ENCODE measurements around the gene OR10Z1.

OR10Z1 gene

DNA sequence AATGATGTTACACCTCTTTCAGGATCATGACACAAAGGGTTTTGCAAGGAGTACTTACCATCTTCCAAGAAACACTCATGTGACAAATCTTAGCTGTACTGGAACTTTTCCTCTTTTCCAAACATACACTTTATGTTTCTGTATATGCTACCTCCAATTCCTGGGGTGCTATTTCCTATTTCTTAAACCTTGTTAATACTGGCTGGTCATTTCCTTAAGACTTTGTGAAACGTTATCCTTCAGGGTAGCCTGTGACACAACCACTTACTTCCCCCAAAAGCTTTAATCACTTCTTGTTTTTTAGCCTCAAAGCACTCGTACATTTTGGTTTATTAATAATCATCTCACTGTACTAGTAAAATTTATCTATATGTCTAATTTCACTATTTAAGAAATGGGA lies 39.4 kb downstream of the OR10Z1 start:
- H3K27me3 Mint-ChIP-seq, result no peaks in the 10 kb centered on the region
- peaks cover 2% of the 10 kb centered on the region for H3K9me3 Mint-ChIP-seq
- ATAC-seq, result no peak
- peaks cover 27% of the 10 kb centered on the region for H3K4me1 Mint-ChIP-seq
- H3K36me3 Mint-ChIP-seq, result no peaks in the 10 kb centered on the region
- no peak overlapping the region for H3K4me3 Mint-ChIP-seq
- no peak overlapping the region for H3K27ac Mint-ChIP-seq

DNA sequence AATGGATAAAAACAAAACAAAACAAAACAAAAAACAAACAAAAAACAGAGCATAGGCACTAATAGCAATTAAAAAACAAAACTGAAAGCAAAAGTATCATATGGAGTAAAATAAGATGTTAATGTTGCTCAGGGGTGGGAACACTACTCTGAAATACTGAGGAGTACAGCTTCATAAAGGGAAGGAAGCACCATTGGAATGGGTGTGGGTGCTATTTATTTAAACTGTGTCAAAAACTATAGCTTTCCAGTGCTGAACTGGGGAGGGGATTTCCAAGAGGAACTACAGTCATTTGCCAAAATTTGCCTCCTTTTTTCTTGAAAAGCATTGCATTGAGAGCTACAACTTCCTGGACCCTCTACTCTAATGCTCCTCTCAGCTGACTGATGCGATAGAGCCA lies 41.4 kb downstream of the OR10Z1 start:
- Mint-ChIP-seq H3K27ac (no peak overlapping the region), H3K36me3 (no peaks in the 10 kb centered on the region), H3K4me1 (peaks cover 27% of the 10 kb centered on the region), H3K27me3 (no peaks in the 10 kb centered on the region), H3K9me3 (no peaks in the 10 kb centered on the region), H3K4me3 (no peak overlapping the region)
- no peak for ATAC-seq

- Mint-ChIP-seq H3K4me3 (no peak overlapping the region), H3K4me1 (peaks cover 34% of the 10 kb centered on the region), H3K36me3 (no peaks in the 10 kb centered on the region), H3K27me3 (no peaks in the 10 kb centered on the region), H3K9me3 (no peaks in the 10 kb centered on the region), H3K27ac (no peak overlapping the region)
- no peak for ATAC-seq
Measured at GRCh38 chr1:158649052-158649451, 44.0 kb downstream of the OR10Z1 start.

- Mint-ChIP-seq H3K36me3 (no peaks in the 10 kb centered on the region), H3K9me3 (no peaks in the 10 kb centered on the region), H3K27me3 (no peaks in the 10 kb centered on the region), H3K4me3 (no peak overlapping the region), H3K4me1 (peaks cover 22% of the 10 kb centered on the region), H3K27ac (no peak overlapping the region)
- no peak for ATAC-seq
Measured at GRCh38 chr1:158652721-158653334, 47.8 kb downstream of the OR10Z1 start.

DNA sequence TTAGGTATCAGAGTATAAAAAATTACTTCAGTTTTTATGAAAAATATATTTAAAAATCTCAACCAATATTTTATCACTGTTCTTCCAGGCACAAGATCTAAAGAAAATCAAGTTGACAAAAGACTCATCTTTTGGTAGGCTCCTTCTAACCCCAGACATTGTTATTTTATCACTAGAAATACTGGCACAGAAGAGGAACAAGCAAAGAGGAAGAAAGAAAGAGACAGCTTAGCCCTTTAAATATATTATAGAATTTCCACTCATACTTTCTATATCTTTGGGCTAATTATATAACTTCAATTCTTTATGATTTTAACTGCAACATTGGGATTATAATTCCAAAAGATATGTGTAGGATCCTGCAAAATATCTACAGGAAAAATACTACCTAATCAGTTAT lies 49.0 kb downstream of the OR10Z1 start:
- no peaks in the 10 kb centered on the region for H3K36me3 Mint-ChIP-seq
- no peak overlapping the region for H3K27ac Mint-ChIP-seq
- no peak for ATAC-seq
- peaks cover 17% of the 10 kb centered on the region for H3K4me1 Mint-ChIP-seq
- H3K27me3 Mint-ChIP-seq, result no peaks in the 10 kb centered on the region
- H3K9me3 Mint-ChIP-seq, result no peaks in the 10 kb centered on the region
- no peak overlapping the region for H3K4me3 Mint-ChIP-seq

GRCh38 chr1:158654571-158654970 lies 49.5 kb downstream of the OR10Z1 start:
- H3K27ac Mint-ChIP-seq, result no peak overlapping the region
- peaks cover 15% of the 10 kb centered on the region for H3K4me1 Mint-ChIP-seq
- no peaks in the 10 kb centered on the region for H3K27me3 Mint-ChIP-seq
- H3K9me3 Mint-ChIP-seq, result no peaks in the 10 kb centered on the region
- no peak overlapping the region for H3K4me3 Mint-ChIP-seq
- H3K36me3 Mint-ChIP-seq, result no peaks in the 10 kb centered on the region
- no peak for ATAC-seq

Measured in stimulated activated memory B cell treated with anti-CD40 and anti-IgM and Interleukin-4, amounts not matched to agents 10 μg/mL and 1 μg/mL and 100 μg/mL, for 72 hours (primary cell).